ENCODE data around the gene PDGFA.
A peak's percentile ranks its signal among the peaks of the same experiment; 100 is the strongest.

PDGFA gene

DNA sequence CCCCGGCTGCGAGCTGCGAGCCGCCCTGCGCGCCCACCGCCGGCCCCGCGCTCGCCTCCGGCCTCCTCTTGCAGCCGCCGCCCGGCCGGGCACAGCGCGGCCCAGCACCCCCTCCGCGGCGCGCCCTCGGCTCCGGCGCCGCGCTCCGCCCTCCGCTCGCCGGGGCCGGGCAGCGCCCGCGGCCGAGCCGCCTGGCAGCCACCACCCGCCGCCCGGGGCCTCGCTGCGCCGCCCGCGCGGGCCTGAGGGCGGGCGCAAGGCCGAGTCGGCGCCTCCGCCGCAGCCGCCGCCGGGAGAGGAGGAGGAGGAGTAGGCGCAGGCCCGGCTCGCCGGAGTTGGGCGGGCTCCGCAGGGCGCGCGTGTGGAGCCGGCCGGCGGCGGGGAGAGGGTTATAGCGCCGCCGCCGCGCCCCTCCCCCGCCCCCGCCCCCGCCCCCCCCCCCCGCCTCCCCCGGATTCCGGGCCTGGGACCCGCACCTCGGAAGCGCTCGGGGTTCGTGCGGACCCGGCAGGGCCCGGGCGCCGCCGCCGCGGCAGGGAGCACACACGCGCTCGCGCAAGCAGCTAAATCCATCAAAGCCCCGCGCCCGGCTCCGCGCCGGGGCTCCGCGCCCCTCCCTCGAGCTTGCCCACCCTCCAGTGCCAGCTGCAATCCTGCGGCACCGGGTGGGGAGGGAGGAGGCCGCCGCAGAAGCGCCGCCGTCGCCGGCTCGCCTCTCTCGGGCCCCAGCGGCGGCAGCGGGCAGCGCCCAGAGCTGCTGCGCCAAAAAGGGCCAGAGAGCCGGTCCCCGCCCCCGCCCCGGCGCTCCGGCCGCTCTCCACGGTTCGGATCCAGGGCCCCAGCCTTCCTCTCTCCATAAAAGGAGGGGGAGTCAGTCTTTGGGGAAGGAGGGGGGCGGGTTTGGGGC, at the start of gene PDGFA:
Gene PDGFA, minus strand, starts transcription at position 363 of the 907 bp plus-strand sequence. CDS start 845 bp downstream, outside the sequence.
- DNase-seq (ENCODE audit: low read depth) = no peak

DNA sequence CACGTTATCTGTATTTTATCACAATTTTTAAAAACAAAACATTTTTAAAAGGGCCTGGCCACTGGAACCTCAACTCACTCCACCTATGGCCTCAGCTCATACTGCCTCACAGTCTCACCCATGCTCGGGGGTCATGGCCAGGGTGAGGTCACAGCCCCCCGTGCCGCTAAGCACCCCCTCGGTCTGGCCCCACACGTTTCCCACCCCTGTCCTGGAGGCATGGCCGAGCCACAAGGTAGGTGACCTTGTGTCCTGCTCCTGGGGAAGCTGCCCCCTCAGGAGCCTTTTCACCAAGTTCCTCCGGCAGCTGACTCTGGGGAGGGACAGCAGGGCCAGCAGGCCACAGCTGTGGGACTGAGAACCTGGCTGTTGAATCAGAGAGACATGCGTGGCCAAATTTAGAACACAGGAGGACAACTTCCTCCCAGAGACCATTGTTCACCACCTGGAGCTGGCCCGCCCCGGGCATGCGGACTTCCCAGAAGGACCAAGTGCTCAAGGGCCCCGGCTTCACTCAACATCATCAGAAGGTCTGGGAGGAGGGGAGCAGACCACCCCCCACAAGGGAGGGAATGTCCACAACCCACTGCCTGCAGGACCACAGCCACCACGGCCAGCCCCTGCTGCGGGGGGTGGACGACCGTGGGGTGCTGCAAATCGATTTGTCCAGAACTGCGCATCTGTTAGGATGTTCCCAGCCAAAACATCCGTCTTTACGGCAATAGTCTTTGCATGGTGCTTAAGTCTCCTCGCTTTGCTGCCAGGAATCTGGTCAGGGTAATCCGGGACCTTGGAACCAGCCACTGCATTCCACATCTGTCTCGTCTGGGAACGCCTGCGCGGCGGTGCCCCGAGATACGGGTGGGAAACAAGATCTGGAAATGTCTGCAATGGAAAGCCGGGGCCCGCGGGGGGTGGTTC, 48.6 kb upstream of the PDGFA start:
- DNase-seq (ENCODE audit: low read depth) = peak; percentile 9

DNA sequence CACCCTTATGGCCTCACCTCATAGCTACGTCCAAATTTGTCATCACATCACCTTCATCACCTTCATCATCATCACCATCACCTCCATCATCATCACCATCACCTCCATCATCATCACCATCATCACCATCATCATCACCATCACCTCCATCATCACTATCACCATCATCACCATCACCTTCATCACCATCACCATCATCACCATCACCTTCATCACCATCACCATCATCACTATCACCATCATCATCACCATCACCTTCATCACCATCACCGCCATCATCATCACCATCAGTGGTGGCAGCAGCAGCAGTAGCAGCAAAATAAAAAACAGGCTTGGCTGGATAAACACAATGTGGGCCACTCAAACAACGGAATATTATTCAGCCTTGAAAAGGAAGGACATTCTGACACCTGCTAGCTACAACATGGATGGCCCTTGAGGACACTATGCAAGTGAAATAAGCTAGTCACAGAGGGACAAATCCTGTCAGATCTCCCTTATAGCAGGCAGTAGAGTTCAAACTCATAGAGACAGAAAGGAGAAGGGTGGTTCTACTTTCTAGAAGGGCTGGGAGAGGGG, 47.7 kb upstream of the PDGFA start:
- no peak for DNase-seq (ENCODE audit: low read depth)

DNA sequence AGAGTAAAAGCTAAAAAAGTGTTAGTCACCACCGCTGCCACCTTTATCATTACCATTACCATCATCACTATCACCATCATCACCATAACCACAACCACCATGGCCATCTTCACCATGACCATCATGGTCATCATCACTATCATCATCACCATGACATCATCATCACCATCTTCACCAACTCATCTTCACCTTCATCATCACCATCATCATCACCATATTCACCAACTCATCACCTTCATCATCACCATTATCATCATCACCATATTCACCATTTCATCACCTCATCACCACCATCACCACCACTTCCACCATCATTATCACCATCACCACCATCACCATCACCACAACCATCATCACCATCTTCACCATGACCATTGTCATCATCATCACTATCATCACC, 46.5 kb upstream of the PDGFA start:
- no peak for DNase-seq (ENCODE audit: low read depth)

DNA sequence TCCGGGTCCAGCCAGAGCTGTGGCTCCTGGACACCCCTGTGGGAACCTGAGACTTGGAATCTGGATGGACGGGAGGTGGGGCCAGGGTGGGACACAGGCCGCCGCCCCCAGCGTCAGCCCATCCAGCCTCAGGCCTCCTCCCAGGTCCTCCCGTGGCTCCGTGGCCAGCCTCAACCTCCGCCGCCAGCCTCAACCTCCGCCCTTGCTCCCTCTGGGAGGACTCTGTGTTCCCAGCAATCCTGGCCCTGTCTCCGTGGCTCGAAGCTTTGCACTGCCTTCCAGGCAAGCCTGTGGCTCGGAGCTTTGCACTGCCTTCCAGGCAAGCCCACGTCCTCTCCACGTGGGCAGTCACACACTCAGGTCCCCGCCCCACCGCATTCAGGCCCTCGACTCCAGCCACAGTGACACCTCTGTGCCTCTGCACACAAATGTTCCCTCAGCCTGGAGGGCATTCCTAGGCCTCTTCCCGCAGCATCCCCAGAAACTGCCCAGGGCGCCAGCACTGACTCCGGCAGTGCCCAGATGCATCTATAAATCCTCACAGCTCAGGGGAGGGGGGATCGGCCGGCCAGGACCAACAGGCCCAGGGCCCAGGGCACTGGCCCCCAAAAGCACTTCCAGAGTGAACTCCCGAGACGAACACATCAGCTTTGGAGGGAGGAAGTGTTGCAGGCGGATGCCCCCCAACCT, 44.7 kb upstream of the PDGFA start:
- DNase-seq (ENCODE audit: low read depth) = no peak

DNA sequence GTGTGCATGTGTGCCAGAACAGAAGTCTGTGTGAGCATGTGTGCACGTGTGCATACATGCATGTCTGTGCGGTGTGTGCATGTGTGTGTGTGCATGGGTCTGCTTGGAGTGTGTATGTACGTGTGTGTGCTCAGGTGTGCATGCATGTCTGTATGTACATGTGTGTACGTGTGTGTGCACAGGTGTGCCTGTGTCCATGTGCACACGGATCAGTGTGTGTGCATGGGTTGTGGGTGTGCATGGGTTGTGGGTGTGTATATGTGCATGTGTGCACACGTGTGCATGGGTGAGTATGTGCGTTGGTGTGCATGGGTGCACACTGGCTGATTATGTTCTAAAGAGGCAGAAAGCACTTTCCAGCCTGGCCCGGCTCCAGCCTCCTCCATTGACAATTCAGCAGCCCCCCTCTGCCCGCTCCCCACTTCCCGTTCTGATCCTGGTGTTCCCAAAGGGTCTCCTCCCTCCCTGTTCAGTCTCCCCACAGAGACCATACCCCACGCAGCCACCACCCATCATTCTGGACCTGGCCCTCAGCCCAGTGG, 44.1 kb upstream of the PDGFA start:
- DNase-seq (ENCODE audit: low read depth) = no peak

DNA sequence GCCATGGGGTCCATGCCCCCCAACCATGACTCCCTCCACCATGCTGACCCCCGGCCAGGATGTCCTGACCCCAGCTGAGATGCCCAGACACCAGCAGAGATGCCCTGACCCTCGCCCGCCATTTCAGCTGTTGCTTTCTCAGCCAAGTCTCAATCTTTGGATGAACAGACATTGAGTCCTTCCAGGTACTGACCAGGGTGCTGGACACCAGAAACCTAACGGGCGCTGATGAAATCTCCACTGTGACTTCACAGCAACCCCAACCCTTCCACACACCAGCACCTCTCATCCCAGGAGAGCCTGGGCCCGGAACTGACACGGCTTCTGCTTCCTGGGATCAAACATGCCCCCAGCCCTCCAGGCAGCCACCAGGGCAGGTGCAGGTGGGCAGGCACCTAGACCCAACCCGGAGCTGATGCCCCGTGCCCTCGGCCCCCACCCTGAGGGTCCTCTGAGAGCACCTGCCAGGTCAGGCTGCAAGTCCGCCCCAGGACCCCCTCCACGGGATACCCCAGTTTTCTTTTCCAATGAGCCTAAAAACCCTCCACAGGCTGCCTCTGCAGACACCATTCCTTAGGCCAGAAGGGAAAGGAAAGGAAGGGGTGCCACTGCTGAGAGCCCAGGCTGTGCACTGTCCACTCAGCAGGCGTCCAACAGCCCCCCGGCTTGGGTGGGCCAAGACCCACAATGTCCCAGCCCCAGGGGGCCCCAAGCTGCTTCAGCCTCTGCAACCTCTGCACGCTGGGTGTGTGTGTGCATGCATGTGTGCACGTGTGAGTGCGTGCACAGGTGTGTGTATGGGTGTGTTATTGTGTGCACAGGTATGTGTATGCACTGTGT, 43.4 kb upstream of the PDGFA start:
- no peak for DNase-seq (ENCODE audit: low read depth)

DNA sequence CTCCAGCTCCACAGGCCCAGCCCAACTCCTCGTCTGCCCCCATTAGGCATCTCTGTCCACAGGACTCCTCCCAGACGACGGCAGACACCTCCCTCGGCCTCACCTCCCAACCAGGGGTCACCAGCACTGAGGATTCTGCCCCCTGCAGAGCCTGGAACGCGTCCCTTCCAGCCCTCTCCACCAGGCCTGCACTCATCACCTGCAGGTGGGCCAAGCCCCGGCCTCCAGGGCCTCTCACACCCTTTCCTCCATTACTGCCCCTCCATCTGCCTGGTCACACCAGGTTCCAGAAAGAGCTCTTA, 42.7 kb upstream of the PDGFA start:
- DNase-seq (ENCODE audit: low read depth) = no peak

DNA sequence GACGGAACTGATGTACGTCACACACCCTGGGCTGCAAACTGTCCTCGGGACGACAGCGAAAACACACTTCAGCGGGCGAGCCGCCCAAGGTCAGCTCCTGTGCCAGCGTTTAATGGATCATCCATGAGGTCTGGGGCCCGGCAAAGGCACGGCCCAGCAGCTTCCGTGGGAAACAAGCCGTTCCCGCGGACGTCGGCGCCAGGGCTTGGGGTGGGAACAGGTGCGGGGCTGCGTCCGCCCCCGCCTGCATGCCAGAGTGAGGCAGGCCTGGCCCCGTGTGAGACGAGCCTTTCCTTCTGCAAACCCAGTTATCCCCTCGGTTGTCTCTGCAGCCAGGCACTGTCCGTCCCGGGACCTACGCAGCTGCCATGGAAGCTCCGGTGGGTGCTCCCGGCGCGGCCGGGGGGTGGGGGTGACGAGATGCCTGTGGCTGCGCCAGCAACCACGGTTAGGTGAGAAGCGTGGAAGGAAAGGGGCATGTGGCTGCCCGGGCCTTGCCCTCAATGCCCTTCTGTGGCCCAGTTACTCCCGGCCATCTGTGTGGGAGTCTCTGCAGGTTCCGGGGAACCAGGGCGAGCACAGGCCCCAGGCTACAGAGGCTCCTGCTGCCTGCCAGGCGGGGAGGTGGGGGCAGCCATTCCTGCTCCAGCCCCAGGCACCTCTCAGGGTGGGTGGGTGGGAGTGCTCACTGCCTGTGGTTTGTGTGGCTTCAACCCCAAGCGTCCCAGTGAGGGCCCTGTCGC, 42.2 kb upstream of the PDGFA start:
- DNase-seq (ENCODE audit: low read depth) = no peak

DNA sequence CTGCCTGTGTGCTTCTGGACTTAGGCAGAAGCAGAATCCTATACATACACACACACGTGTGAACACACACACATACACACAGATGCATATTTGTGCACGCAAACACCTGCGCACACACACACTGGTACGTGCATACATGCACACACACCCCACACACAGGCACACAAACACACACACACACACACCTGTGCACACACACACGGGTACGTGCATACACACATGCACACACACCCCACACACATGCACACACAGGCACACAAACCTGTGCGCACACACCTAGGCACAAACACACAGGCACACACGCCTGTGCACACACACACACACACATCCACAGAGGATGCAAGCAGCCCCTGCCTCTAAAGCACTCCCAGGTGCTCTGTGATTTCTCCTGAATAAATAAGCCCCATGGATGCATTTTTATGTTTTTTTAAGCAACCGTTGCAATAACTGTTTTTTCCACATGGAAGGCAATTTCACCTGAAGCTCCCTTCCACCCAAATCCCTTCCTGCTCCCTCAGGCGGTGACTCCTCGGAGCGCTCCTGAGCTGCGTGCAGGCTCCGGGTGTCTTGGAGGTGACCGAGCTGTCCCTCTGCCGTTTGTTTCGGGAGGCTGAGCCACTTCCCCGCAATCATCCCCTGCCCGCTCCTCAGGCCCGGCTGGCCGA, 41.5 kb upstream of the PDGFA start:
- DNase-seq (ENCODE audit: low read depth) = no peak

DNA sequence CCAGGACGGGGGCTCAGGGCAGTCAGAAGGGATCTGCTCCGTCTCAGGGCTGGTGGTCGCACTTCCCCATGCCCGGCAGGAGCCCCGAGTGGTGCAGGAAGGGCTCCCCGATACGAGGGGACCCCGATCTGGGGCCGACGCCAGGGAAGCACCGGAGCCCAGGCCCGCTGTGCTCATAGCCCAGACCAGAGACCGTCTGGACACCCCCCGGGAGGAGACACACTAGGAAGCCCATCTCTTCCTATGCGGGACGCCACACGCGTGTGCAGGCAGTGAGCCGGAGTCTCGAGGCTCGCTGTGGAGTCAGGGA, 39.7 kb upstream of the PDGFA start:
- no peak for DNase-seq (ENCODE audit: low read depth)

DNA sequence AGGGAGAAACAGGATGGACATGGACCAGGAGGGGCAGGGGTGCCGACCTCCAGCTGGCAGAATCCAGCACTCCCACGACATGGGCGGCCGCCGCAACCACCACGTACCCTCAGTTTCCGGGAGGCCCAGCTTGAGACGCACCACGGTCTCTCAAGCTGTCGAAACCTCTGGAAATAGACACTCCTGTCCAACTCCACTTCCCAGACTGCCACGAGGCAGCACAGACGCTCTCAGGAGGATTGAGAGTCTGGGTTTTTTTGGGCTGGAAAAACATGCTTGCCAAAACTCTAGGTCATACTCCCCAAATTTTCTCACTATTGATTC, 37.9 kb upstream of the PDGFA start:
- no peak for DNase-seq (ENCODE audit: low read depth)

DNA sequence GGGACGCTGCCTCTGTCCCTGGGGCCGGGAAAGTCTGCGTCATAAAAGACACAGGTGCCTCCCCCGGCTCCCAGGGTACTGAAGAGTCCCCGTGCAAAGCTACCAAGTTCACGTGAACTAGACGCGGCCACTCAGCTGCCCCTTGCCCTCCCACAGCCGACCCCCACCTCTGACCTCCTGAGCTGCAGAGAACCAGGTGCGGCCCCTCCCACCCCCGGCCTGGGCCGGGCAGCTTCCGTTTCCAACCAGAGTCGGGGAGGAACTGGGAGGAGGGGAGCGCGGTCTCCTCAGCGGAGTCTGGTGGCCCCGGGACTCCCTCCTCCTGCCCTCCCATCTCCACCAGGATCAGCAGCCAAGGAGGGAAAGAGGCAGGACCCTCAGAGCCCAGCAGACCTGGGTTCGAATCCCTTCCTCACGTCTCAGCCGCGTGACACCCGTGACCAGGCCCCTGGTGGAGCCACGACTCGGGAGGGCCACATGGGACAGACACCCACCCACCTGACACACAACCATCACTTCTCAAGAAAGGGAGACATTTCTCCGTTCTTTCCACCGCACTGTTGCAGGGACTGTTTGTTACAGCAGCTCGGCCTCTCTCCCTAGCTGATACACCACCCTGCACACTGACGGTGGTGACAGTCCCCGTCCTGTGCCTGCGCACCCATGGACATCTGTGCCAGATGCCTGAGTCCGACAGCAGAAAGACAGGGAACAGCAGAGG, 37.4 kb upstream of the PDGFA start:
- DNase-seq (ENCODE audit: low read depth) = no peak

DNA sequence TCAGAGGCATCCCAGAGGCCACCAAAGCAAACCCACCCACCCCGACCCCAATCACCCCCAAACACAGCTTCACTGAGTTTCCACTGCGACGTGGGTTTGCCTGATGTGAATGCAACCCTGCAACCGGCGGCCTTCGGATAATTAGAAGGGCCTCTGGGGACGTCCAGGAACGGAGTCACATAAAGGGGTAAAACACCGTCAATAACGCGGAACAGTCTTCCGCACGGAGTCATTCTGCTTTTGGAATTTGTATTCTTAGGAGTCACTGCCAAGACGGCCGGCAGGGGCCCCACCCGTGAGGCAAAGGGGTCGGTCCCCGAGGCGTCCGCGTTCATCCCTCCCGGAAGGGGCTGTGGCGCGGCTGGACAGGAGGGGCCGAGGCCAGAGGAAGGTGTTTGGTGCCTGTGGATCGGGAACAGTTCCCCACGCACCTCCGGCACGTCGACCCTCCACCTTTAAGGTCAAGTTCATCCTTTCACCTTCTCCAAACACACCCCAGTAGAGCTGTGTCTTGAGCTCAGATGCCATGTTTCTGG, 36.7 kb upstream of the PDGFA start:
- no peak for DNase-seq (ENCODE audit: low read depth)

DNA sequence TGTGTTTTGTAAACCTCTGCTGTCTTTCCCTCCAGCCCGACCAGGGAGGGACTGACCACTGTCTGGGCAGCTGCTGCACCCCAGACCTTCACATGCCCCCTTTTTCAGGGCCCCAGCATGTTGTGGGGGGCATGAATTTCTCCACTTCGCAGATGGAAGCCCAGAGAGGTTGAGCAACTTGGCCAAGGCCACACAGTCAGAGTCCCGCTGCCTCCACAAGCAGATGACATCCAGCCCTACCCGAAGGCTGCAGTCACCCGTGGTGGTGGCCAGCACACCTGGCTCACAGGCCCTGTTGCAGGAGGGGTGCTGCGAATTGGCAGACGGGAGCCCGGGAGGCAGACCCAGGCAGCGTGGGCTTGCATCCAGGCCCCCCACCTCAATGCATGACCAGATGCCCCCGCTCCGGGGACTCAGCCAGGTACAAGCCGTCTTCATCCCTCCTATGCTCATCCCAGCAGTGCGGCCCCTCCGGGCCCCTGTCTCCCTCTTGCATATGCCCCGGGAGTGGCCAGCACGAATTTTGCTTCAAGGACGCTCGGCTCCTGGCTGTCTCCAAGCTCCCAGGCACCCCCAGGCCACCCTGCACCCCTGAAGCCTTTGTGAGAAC, 36.0 kb upstream of the PDGFA start:
- DNase-seq (ENCODE audit: low read depth) = no peak

DNA sequence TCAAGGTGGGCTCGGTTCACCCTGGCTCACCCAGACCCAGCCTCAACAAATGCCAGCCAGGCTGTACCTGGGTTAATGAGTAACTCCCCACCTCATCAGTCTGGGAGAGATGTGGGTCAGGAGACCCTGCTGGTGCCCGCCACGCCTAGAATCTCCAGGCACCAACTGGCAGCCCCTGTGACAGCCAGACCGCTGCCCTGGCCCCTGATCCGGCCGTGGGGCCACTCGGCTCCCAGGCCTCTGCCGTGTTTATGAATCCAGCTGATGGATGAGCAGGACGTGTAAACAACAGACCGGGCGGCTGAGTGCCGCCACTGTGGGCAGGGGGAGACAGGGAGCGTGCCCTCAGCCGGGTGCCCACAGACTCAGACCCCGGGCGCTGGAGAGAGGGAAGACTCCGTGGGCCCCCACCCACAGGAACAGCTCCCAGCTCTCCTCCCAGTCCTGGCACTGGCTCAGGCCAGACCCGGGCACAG, 34.0 kb upstream of the PDGFA start:
- no peak for DNase-seq (ENCODE audit: low read depth)

DNA sequence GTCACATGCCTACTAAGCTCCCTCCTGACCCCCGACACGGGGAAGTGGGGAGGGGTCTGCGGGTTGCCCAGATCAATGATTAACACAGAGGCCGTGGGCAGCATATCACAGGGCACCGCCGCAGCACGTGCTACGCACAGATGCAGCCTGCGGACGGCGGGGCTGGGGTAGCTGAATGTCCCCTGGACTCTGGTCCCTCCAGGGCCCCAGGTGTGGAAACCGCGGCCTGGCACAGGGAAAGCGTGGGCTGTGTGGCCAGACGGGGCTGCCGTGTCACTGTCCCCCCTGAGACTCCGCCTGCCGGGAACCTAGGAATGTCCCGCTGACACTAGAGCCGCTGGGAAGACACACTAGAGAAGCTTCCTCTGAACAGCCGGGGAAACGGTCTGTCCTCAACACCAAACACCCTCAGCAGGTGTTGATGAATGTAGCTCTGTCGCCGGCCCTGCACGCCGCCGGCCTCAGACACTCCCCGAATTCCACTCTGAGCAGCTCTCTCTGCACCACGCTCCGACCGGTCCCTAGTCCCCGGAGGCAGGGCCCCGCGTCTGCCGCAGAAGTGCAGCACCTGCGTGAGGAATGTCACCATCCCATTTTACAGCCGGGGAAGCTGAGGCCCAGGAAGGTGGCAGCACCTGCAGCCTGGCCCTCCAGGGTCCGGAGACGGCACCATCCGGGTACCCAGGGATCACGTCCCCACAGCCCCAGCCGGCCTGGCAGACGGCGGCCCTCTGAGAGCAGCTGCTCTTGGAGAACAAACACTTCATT, 33.4 kb upstream of the PDGFA start:
- DNase-seq (ENCODE audit: low read depth) = no peak
